ENCODE measurements around the gene FGFRL1. TPM values are rescaled to one million over a fixed set of nuclear protein-coding genes. Genes with fewer than 3 reads are reported as not detected.

Gene FGFRL1
- polyA plus RNA-seq, 1 donor (not counting 4 experiments of a cell fraction or from before 2014, with no cell fraction given): 2.8 TPM

GRCh38 chr4:1062419-1062818 is 51.0 kb downstream of the FGFRL1 start:
- Histone ChIP-seq H3K79me2 (ENCODE audit: control insufficient read depth, insufficient read depth, low read length) (no peaks in the 10 kb centered on the region), H3K9me3 (ENCODE audit: control insufficient read depth, low read depth, low read length) (no peaks in the 10 kb centered on the region), H3K27ac (ENCODE audit: control insufficient read depth, insufficient read depth, low read length) (no peak overlapping the region), H4K20me1 (ENCODE audit: control insufficient read depth, extremely low read depth, insufficient read depth, low read length) (no peaks in the 10 kb centered on the region), H2AFZ (ENCODE audit: control insufficient read depth, low read length) (no peak overlapping the region), H3K36me3 (ENCODE audit: control insufficient read depth in 2 of 2, extremely low read depth in 1 of 2, insufficient read depth in 2 of 2, low read length in 2 of 2) (no peaks in the 10 kb centered on the region), H3K27me3 (ENCODE audit: control insufficient read depth, extremely low read depth, insufficient read depth, low read length) (peaks cover 40% of the 10 kb centered on the region), H3K9ac (ENCODE audit: control insufficient read depth, extremely low read depth, insufficient read depth, low read length) (no peak overlapping the region), H3K9me1 (ENCODE audit: control insufficient read depth, extremely low read depth, insufficient read depth, low read length) (no peaks in the 10 kb centered on the region), H3K4me1 (ENCODE audit: control insufficient read depth, extremely low read depth, insufficient read depth, low read length) (no peaks in the 10 kb centered on the region), H3K4me2 (ENCODE audit: control insufficient read depth, extremely low read depth, insufficient read depth, low read depth, low read length) (no peak overlapping the region), H3K4me3 (ENCODE audit: control insufficient read depth in 2 of 3, extremely low read depth in 1 of 3, insufficient read depth in 2 of 3, low read depth in 1 of 3, low read length in 3 of 3) (no peak overlapping the region)
- DNase-seq (ENCODE audit: low read depth, low spot score) (no peak), FAIRE-seq (no peak)
- TF ChIP-seq EZH2 (IDR thresholded peaks at IDR 0.05; ENCODE audit: low read length): no peak
- no peak for TF ChIP-seq CTCF (optimal IDR thresholded peaks at IDR 0.05 in 1 of 3, IDR thresholded peaks at IDR 0.05 in 1 of 3, conservative IDR thresholded peaks at IDR 0.05 in 1 of 3; ENCODE audit: extremely low read depth in 1 of 3, insufficient read depth in 2 of 3, low read length in 3 of 3)
- dilution Hi-C loops (cut with MboI; ENCODE audit: extremely low pct_ligation_motif_present, low sequenced_read_pairs): no loop called here

GRCh38 chr4:1065732-1066131 is 54.3 kb downstream of the FGFRL1 start:
- H3K27me3 ChIP-seq (ENCODE audit: control insufficient read depth, extremely low read depth, insufficient read depth, low read length): peaks cover 13% of the 10 kb centered on the region
- H3K4me2 ChIP-seq (ENCODE audit: control insufficient read depth, extremely low read depth, insufficient read depth, low read depth, low read length): no peak overlapping the region
- no peaks in the 10 kb centered on the region for H3K36me3 ChIP-seq (ENCODE audit: control insufficient read depth in 2 of 2, extremely low read depth in 1 of 2, insufficient read depth in 2 of 2, low read length in 2 of 2)
- FAIRE-seq (no peak), DNase-seq (ENCODE audit: low read depth, low spot score) (no peak)
- H2AFZ ChIP-seq (ENCODE audit: control insufficient read depth, low read length): no peak overlapping the region
- no peak for TF ChIP-seq EZH2 (IDR thresholded peaks at IDR 0.05; ENCODE audit: low read length)
- no peak for TF ChIP-seq CTCF (optimal IDR thresholded peaks at IDR 0.05 in 1 of 3, IDR thresholded peaks at IDR 0.05 in 1 of 3, conservative IDR thresholded peaks at IDR 0.05 in 1 of 3; ENCODE audit: extremely low read depth in 1 of 3, insufficient read depth in 2 of 3, low read length in 3 of 3)
- H3K9ac ChIP-seq (ENCODE audit: control insufficient read depth, extremely low read depth, insufficient read depth, low read length): no peak overlapping the region
- H3K27ac ChIP-seq (ENCODE audit: control insufficient read depth, insufficient read depth, low read length): no peak overlapping the region
- no peak overlapping the region for H3K4me3 ChIP-seq (ENCODE audit: control insufficient read depth in 2 of 3, extremely low read depth in 1 of 3, insufficient read depth in 2 of 3, low read depth in 1 of 3, low read length in 3 of 3)
- H3K9me1 ChIP-seq (ENCODE audit: control insufficient read depth, extremely low read depth, insufficient read depth, low read length): no peaks in the 10 kb centered on the region
- H3K79me2 ChIP-seq (ENCODE audit: control insufficient read depth, insufficient read depth, low read length): no peaks in the 10 kb centered on the region
- H3K9me3 ChIP-seq (ENCODE audit: control insufficient read depth, low read depth, low read length): no peaks in the 10 kb centered on the region
- dilution Hi-C loops (cut with MboI; ENCODE audit: extremely low pct_ligation_motif_present, low sequenced_read_pairs): no loop called here
- no peaks in the 10 kb centered on the region for H3K4me1 ChIP-seq (ENCODE audit: control insufficient read depth, extremely low read depth, insufficient read depth, low read length)
- no peaks in the 10 kb centered on the region for H4K20me1 ChIP-seq (ENCODE audit: control insufficient read depth, extremely low read depth, insufficient read depth, low read length)

Measured in keratinocyte (primary cell).